NB4 (cell line): ENCODE results near the gene SRRD.

Experiments used
- CTCF ChIP-seq: IDR thresholded peaks from one replicate; pipeline ENCODE4 v1.5.1; 2012; ENCODE audit warnings: low read depth, low read length
- MYC ChIP-seq: IDR thresholded peaks from 2 replicates; pipeline ENCODE4 v1.6.1; 2011; ENCODE audit warnings: low read depth, low read length
- POLR2A ChIP-seq: IDR thresholded peaks from 2 replicates; pipeline ENCODE4 v1.6.1; 2011; ENCODE audit warnings: mild to moderate bottlenecking; ENCODE audit not compliant: insufficient read length; ENCODE audit errors: extremely low read depth

DNA sequence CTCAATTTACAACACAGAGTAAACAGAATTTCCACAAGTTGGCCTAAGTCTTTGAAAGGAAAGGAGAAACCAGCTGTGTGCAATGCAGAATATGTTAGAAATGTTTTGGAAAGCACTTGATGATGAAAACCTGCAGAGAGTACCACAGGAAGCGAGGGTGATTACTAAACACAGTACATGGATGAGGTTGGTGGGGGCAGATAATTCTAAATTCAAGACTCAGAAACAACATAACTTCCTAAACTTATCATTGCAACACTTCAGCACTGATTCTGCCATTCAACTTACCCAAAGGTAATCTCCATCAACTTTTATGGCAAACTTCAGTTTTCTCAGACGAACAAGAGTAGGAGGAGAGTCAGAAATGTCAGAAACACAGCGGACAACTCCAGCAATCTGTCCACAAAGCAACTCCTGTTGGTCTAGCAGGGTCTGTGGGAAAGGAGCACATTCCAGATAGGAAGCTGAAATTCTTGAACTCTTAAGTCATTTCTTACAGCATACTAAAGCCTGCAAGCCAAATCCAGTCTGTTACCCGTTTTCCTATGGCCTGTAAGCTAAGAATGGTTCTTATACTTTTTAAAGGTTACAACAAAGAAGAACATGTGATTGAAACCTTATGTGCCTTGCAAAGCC is 6.9 kb upstream of the SRRD start:
- TF ChIP-seq CTCF (no peak), POLR2A (no peak), MYC (no peak)
